CD14-positive monocyte (primary cell): ENCODE results near the gene LRFN3. TPM values are rescaled to one million over a fixed set of nuclear protein-coding genes. Genes with fewer than 3 reads are reported as not detected.

Experiments
- DNase-seq, 3 donors: peaks; one replicate each; pipeline ENCODE4 v3.0.0-alpha.2; 2011 to 2022
- H2AFZ ChIP-seq: 2 replicates; pipeline ENCODE4 v1.6.0; 2012; ENCODE audit warnings: mild to moderate bottlenecking, low read depth, low read length, inconsistent platforms; ENCODE audit not compliant: insufficient read depth, poor library complexity, severe bottlenecking
- H3K27ac ChIP-seq, 2 donors: 1 replicate in 1 of 2; 2 replicates in 1 of 2; pipeline ENCODE4 v1.5.1; 2012 to 2013; ENCODE audit warnings: low read length in 2 of 2, control low read depth in 1 of 2, inconsistent platforms in 1 of 2, low read depth in 1 of 2, mild to moderate bottlenecking in 1 of 2
- H3K27me3 ChIP-seq, 2 donors: one replicate each; pipeline versions ENCODE4 v1.6.0 to v1.6.1; 2011 to 2013; ENCODE audit warnings: low read length in 2 of 2; ENCODE audit not compliant: control insufficient read depth in 2 of 2, insufficient read depth in 2 of 2
- H3K36me3 ChIP-seq, 2 donors: replicated peaks in 1 of 2; 1 replicate in 1 of 2; 2 replicates in 1 of 2; pipeline versions ENCODE4 v1.5.1 to v1.6.1; 2012 to 2013; ENCODE audit warnings: low read length in 2 of 2, control low read depth in 1 of 2, inconsistent platforms in 1 of 2, mild to moderate bottlenecking in 1 of 2; ENCODE audit not compliant: insufficient read depth in 2 of 2, control insufficient read depth in 1 of 2
- H3K4me1 ChIP-seq, 2 donors: 1 replicate in 1 of 2; 2 replicates in 1 of 2; pipeline versions ENCODE4 v1.5.1 to v1.6.1; 2012 to 2013; ENCODE audit warnings: low read length in 2 of 2, control low read depth in 1 of 2, inconsistent platforms in 1 of 2, mild to moderate bottlenecking in 1 of 2, moderate library complexity in 1 of 2; ENCODE audit not compliant: insufficient read depth in 2 of 2, control insufficient read depth in 1 of 2
- H3K4me2 ChIP-seq: replicated peaks from 2 replicates; pipeline ENCODE3; 2012; ENCODE audit warnings: low read length, moderate library complexity, mild to moderate bottlenecking; ENCODE audit not compliant: poor library complexity, severe bottlenecking; ENCODE audit errors: extremely low read depth
- H3K4me3 ChIP-seq, 3 experiments: fragments of 200-600 bp in 1 of 3; sonication (generic) in 1 of 3; replicated peaks in 1 of 3; 1 replicate in 2 of 3; 2 replicates in 1 of 3; pipeline ENCODE4 v1.5.1; 2011 to 2013; ENCODE audit warnings: low read length in 3 of 3, mild to moderate bottlenecking in 3 of 3, control low read depth in 2 of 3, low read depth in 2 of 3, inconsistent platforms in 1 of 3, moderate library complexity in 1 of 3
- H3K79me2 ChIP-seq: 2 replicates; pipeline ENCODE4 v1.6.0; 2012; ENCODE audit warnings: mild to moderate bottlenecking, control low read depth, inconsistent platforms, low read length, moderate library complexity; ENCODE audit not compliant: insufficient read depth
- H3K9ac ChIP-seq: 2 replicates; pipeline ENCODE4 v1.6.0; 2017; ENCODE audit warnings: low read length, mild to moderate bottlenecking; ENCODE audit not compliant: insufficient read depth, poor library complexity, severe bottlenecking
- H3K9me3 ChIP-seq, 2 donors: replicated peaks in 1 of 2; 1 replicate in 1 of 2; 2 replicates in 1 of 2; pipeline versions ENCODE4 v1.5.1 to v1.6.1; 2012 to 2013; ENCODE audit warnings: low read length in 2 of 2, control low read depth in 1 of 2; ENCODE audit not compliant: control insufficient read depth in 1 of 2, insufficient read depth in 1 of 2
- H4K20me1 ChIP-seq: 2 replicates; pipeline ENCODE4 v1.6.0; 2012; ENCODE audit warnings: mild to moderate bottlenecking, low read length, control low read depth, moderate library complexity; ENCODE audit not compliant: insufficient read depth
- H3K27ac Mint-ChIP-seq, 7 donors: one replicate each; pipeline ENCODE4 v1.8.0; 2020; ENCODE audit warnings: mild to moderate bottlenecking in 7 of 7, mixed read lengths in 7 of 7, moderate library complexity in 6 of 7, inconsistent platforms in 2 of 7
- H3K27me3 Mint-ChIP-seq, 3 donors: one replicate each; pipeline ENCODE4 v1.8.0; 2021 to 2022; ENCODE audit warnings: low read depth in 3 of 3, mild to moderate bottlenecking in 3 of 3, mixed read lengths in 3 of 3, moderate library complexity in 3 of 3, inconsistent platforms in 1 of 3
- H3K36me3 Mint-ChIP-seq, 2 donors: one replicate each; pipeline ENCODE4 v1.8.0; 2020; ENCODE audit warnings: mixed read lengths in 2 of 2, inconsistent platforms in 1 of 2, mild to moderate bottlenecking in 1 of 2
- H3K4me1 Mint-ChIP-seq: one replicate; pipeline ENCODE4 v1.8.0; 2020; ENCODE audit warnings: mild to moderate bottlenecking, mixed read lengths
- H3K4me3 Mint-ChIP-seq, 2 donors: one replicate each; pipeline ENCODE4 v1.8.0; 2020; ENCODE audit warnings: mild to moderate bottlenecking in 2 of 2, mixed read lengths in 2 of 2, moderate library complexity in 1 of 2
- H3K9me3 Mint-ChIP-seq, 7 donors: one replicate each; pipeline ENCODE4 v1.8.0; 2020 to 2022; ENCODE audit warnings: mixed read lengths in 7 of 7, mild to moderate bottlenecking in 6 of 7, moderate library complexity in 6 of 7, inconsistent platforms in 2 of 7
- WGBS: methylation state at CpG from one replicate; pipeline ENCODE4 v1.1.5; 2013; ENCODE audit warnings: missing lambda C conversion rate; ENCODE audit not compliant: insufficient coverage; 5-methylcytosine and 5-hydroxymethylcytosine counted together
- intact Hi-C, 2 donors: fragments of 100-400 bp; cut with micrococcal nuclease; formaldehyde crosslinking; loops; one replicate each; pipeline versions ENCODE4 v1.15.0 to v1.15.1; 2023
- polyA plus RNA-seq, 3 donors: library from polyadenylated mRNA; depleted of rRNA in 1 of 3; unstranded in 2 of 3; stranded (reverse) in 1 of 3; fragments of 300-500 nt in 2 of 3; fragments of >200 nt in 1 of 3; fragmentation: Illumina TruSeq in 2 of 3; gene quantifications; 1 replicate in 2 of 3; 2 replicates in 1 of 3; pipeline ENCODE4 v1.2.3, GENCODE V29; 2012 to 2021
- TF ChIP-seq, protein P1 (sequence below): fragments of 200-600 bp; IDR thresholded peaks from one replicate; pipeline ENCODE4 v1.8.0; 2022; ENCODE audit warnings: antibody characterized with exemption, mild to moderate bottlenecking

Gene LRFN3
- polyA plus RNA-seq, 3 donors = 0.04 TPM; not detected in 2

DNA sequence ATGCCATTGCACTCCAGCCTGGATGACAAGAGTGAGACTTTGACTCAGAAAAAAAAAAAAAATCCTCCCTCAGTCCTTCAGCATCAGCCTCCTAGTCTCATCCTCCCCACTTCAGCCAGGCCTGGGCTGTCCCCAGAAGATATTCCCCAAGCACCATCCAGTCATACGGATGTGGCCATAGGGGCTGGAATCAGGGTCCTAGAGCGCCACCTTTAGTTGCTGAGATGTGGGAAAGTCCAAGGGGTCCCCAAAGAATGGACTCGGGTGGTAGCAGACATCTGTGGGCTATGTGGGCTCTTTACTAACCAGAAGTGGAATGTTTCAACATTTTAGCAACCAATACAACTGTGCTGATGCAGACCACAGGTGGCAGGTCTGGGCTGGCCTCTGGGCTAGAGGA, 25.0 kb upstream of the LRFN3 start:
- TF ChIP-seq, protein P1, sequence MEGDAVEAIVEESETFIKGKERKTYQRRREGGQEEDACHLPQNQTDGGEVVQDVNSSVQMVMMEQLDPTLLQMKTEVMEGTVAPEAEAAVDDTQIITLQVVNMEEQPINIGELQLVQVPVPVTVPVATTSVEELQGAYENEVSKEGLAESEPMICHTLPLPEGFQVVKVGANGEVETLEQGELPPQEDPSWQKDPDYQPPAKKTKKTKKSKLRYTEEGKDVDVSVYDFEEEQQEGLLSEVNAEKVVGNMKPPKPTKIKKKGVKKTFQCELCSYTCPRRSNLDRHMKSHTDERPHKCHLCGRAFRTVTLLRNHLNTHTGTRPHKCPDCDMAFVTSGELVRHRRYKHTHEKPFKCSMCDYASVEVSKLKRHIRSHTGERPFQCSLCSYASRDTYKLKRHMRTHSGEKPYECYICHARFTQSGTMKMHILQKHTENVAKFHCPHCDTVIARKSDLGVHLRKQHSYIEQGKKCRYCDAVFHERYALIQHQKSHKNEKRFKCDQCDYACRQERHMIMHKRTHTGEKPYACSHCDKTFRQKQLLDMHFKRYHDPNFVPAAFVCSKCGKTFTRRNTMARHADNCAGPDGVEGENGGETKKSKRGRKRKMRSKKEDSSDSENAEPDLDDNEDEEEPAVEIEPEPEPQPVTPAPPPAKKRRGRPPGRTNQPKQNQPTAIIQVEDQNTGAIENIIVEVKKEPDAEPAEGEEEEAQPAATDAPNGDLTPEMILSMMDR = no peak
- Histone ChIP-seq H3K4me2 (no peak overlapping the region), H2AFZ (no peak overlapping the region), H3K36me3 (peaks cover 10 to 16% of the 10 kb centered on the region in 2 donors), H3K4me1 (peaks cover 83 to 99% of the 10 kb centered on the region in 2 donors), H3K27me3 (no peaks in the 10 kb centered on the region), H3K79me2 (peaks cover 30% of the 10 kb centered on the region), H3K9ac (no peak overlapping the region), H3K9me3 (no peaks in the 10 kb centered on the region), H3K4me3 (no peak overlapping the region), H3K27ac (peak overlapping the region; percentile 59 to 73), H4K20me1 (no peaks in the 10 kb centered on the region)
- Mint-ChIP-seq H3K27ac (peak overlapping the region; percentile 55 to 98 (median 90)), H3K36me3 (peaks cover 17 to 20% of the 10 kb centered on the region in 2 donors), H3K9me3 (peaks cover 0 to 2% (median 0%) of the 10 kb centered on the region in 7 donors), H3K27me3 (peaks cover 0 to 5% (median 0%) of the 10 kb centered on the region in 3 donors), H3K4me1 (peaks cover 74% of the 10 kb centered on the region), H3K4me3 (no peak overlapping the region)
- intact Hi-C loops = loop anchor here in 1 of 2 donors (2.0 kb wide), 1 partner anchor 14 kb away; no protein-coding TSS in a partner anchor
- peak in 1 of 3 donors; percentile 48 for DNase-seq
- WGBS = 50% methylated on average over 2 of the region's 3 CpGs

DNA sequence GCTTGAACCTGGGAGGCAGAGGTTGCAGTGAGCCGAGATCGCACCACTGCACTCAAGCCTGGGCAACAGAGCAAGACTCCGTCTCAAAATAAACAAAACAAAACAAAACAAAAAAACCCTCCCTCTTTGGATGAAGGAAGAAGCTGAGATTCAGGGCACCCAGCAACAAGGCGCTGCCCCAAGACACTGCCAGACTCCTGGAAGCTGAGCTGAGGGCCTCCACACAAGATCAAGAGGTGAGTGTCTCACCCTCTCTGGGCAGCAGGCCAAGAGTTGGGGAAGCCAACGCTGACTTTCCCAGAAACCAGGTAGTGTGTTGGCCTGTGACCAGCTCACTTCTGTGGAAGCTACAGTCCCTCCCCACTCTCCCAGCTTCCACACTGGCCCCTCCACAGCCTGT, 24.4 kb upstream of the LRFN3 start:
- Histone ChIP-seq H3K4me1 (peaks cover 77 to 96% of the 10 kb centered on the region in 2 donors), H4K20me1 (no peaks in the 10 kb centered on the region), H3K9ac (no peak overlapping the region), H3K36me3 (peaks cover 4 to 10% of the 10 kb centered on the region in 2 donors), H2AFZ (no peak overlapping the region), H3K4me2 (no peak overlapping the region), H3K4me3 (no peak overlapping the region), H3K27ac (peak overlapping the region; percentile 59 to 73), H3K27me3 (no peaks in the 10 kb centered on the region), H3K79me2 (peaks cover 24% of the 10 kb centered on the region), H3K9me3 (no peaks in the 10 kb centered on the region)
- DNase-seq = peak in 2 of 3 donors; percentile 26 to 53
- peaks cover 72% of the 10 kb centered on the region for H3K4me1 Mint-ChIP-seq
- H3K36me3 Mint-ChIP-seq = peaks cover 11 to 14% of the 10 kb centered on the region in 2 donors
- H3K9me3 Mint-ChIP-seq = peaks cover 0 to 2% (median 0%) of the 10 kb centered on the region in 7 donors
- TF ChIP-seq, protein P1 = no peak
- peak overlapping the region; percentile 55 to 98 (median 90) for H3K27ac Mint-ChIP-seq
- no peak overlapping the region for H3K4me3 Mint-ChIP-seq
- 86% methylated on average over 1 of the region's 5 CpGs for WGBS
- H3K27me3 Mint-ChIP-seq = peaks cover 0 to 5% (median 0%) of the 10 kb centered on the region in 3 donors
- intact Hi-C loops = loop anchor here in 1 of 2 donors (2.0 kb wide), 2 partner anchors 13 kb away; no protein-coding TSS in a partner anchor
